ENCODE measurements around the gene ROCK2. TPM values are rescaled to one million over a fixed set of nuclear protein-coding genes. Genes with fewer than 3 reads are reported as not detected.

The ROCK2 gene
- 21.8 and 22.7 TPM in 2 replicates for total RNA-seq (2014; rRNA removed; shearing (Covaris generic))

DNA sequence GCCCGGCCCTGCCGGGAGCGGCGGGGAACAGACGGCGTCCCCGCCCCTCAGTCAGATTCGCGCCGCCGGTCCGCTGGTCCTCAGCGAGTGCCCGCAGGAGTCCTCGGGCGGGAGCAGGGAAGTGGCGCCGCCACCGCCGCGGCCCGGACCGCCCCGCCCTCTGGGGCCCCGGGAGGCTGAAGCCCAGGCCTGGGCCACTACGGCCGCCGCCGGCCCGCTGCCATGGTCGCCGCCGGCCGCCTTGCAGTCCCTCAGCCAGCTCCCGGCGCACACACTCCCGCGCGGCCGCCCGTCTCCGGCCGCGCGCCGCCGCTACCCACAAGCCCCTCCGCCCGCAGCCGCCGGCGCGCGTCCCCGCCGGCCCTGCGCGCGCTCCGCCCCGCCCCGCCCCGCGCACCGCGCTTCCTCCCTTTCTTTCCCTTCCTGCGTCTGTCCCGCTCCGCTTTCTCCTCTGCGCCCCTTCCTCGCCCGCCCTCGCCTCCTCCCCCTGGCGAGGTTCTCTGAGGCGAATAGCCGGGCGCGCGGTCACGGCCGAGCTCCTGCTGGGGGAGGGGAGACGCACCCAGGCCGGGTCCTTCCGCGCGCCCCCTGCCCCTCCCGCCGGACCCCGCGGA, at the start of gene ROCK2:
Gene ROCK2 (minus strand): TSS at position 295 of the 614 bp plus-strand sequence. CDS start 500 bp downstream, outside the sequence.
- peak; percentile 78 for DNase-seq (ENCODE audit: low read depth)

- DNase-seq (ENCODE audit: low read depth) = no peak
These were observed 49.3 kb upstream of the ROCK2 start for GRCh38 chr2:11393711-11394236.

- no peak for DNase-seq (ENCODE audit: low read depth)
These were observed 47.5 kb upstream of the ROCK2 start for GRCh38 chr2:11391942-11392266.

GRCh38 chr2:11390399-11390658, 45.9 kb upstream of the ROCK2 start:
- no peak for DNase-seq (ENCODE audit: low read depth)

- peak; percentile 86 for DNase-seq (ENCODE audit: low read depth)
These were observed 45.3 kb upstream of the ROCK2 start for GRCh38 chr2:11389551-11390398.

- DNase-seq (ENCODE audit: low read depth) = no peak
These were observed 44.6 kb upstream of the ROCK2 start for GRCh38 chr2:11389052-11389420.

GRCh38 chr2:11388262-11389051, 44.0 kb upstream of the ROCK2 start:
- no peak for DNase-seq (ENCODE audit: low read depth)

DNA sequence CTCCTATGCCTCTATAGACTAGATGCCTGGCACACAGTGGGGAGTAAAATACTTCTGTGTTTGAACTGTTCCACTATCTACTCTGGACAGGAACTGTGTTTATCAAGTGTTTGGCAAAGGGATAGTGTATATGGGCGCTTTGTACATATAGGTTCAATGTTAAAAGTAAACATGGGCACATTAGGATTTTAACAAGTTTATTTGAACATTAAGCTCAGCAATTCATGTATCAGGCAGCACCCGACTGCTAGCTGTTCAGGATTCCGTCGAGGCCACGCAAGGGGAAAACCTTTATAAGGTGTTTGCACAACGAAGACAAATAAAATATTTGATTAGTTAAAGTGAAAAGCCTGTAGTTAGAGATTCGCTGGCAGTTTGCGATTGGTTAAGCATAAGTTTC, 43.4 kb upstream of the ROCK2 start:
- DNase-seq (ENCODE audit: low read depth) = no peak

DNA sequence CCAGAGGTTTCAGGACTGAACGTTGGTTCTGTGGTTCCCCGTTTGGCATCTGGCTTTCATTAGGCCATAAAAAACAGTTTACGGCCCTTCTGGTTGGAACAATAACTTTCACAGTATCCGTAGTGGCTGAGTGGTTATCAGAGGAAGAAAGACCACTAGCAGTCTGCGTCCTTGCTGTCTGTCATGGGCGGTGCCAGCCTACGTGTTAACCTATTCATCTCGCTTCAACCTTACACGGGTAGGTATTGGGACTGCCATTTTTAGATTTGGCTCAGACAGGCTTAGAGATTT, 42.6 kb upstream of the ROCK2 start:
- peak; percentile 20 for DNase-seq (ENCODE audit: low read depth)

DNA sequence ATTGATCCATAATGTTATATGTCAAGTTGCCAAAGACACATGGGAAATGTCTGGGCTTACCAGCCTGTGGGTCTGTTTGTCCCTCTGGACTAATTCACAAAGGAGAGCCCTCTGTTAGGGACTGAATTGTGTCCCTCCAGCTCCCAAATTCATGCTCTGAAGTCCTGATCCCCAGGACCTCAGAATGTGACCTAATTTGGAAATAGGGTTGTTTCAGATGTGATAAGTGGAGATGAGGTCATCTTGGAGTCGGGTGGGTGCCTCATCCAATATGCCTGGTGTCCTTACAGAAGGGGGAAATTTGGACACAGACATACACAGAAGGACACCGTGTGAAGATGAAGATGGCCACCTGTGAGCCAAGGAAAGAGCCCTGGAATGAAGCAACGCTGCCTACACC, 41.4 kb upstream of the ROCK2 start:
- no peak for DNase-seq (ENCODE audit: low read depth)

DNA sequence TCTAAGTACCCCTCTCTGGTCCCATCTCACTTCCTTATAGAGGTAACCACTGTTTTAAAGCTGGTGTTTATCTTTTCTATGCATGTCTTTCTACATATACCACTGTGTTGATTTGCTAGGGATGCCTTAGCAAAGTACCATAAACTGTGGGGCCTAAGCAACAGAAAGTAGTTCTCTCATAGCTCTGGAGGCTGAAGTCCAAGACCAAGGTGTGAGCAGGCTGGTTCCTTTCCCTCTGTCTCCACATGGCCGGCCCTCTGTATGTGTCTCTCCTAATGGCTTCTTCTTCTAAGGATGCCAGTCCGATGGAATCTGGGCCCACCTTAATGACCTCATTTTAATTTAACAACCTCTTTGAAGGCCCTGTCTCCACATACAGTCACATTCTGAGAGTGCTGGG, 40.8 kb upstream of the ROCK2 start:
- DNase-seq (ENCODE audit: low read depth) = no peak

GRCh38 chr2:11379558-11379957, 35.1 kb upstream of the ROCK2 start:
- DNase-seq (ENCODE audit: low read depth) = no peak

DNA sequence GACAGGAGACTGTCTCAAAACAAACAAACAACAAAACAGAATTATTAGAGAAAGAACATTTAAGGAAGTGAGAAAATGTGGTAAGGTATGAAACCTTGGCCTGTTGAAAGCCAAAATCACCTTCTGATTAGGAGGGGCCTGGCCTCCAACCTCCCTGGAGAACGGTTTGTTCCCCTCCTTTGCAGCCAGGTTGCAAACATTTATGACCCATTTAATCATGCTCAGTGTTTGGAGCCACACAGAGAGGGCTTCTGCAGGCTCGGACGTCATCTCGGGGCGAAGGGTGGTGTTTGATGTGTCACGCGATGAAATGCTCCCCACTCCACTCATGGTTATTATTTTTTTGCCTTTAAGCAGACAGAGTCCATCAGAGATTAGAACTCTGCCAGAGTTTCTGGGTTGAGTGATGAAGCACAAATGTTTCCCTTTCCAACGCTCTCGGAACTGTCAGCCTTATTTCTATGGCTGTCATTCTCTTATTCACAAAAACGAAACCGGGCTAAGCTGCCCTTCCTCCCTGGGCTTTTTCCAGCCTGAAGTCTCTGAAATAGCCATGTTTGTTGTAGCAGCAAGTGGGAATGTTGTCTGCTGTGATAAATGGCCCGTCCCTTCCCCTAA, 33.6 kb upstream of the ROCK2 start:
- DNase-seq (ENCODE audit: low read depth) = no peak

DNA sequence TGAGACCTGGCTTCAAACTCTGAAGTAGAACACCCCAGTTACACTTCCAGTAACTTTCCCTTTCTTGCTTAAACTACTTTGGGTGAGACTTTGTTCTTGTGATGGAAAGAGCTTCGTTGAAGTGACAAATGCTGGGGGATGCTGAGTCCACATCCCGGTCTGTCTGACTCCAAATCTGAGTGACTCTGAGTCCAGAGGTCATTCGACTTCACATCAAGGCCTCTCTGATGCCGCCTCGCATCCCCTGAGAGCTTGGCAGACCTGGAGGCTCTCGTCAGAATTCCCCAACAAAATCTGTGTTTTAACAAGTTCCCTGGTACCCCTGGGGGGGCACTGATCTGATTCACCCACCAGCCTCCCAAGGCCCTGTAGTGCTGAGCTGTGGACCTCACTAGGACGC, 31.6 kb upstream of the ROCK2 start:
- DNase-seq (ENCODE audit: low read depth) = no peak

- DNase-seq (ENCODE audit: low read depth) = no peak
These were observed 31.2 kb upstream of the ROCK2 start for GRCh38 chr2:11375689-11376027.

GRCh38 chr2:11375025-11375688, 30.7 kb upstream of the ROCK2 start:
- no peak for DNase-seq (ENCODE audit: low read depth)

- peak; percentile 14 for DNase-seq (ENCODE audit: low read depth)
These were observed 28.7 kb upstream of the ROCK2 start for GRCh38 chr2:11373096-11373495.

GRCh38 chr2:11371092-11371937, 26.9 kb upstream of the ROCK2 start:
- DNase-seq (ENCODE audit: low read depth) = no peak

GRCh38 chr2:11370377-11371091, 26.1 kb upstream of the ROCK2 start:
- peak; percentile 82 for DNase-seq (ENCODE audit: low read depth)

GRCh38 chr2:11368059-11368572, 23.7 kb upstream of the ROCK2 start:
- DNase-seq (ENCODE audit: low read depth) = no peak

Measured in M059J (cell line).